ENCODE results near the gene COX10. TPM values are rescaled to one million over a fixed set of nuclear protein-coding genes. Genes with fewer than 3 reads are reported as not detected.
"Not testable (repeated sequence)": the region's sequence is repeated elsewhere in the genome, so short reads cannot be mapped to it uniquely, and the experiment has no call there.

COX10 gene
- total RNA-seq, 1 donor from 2014 or later: 19.0 TPM

DNA sequence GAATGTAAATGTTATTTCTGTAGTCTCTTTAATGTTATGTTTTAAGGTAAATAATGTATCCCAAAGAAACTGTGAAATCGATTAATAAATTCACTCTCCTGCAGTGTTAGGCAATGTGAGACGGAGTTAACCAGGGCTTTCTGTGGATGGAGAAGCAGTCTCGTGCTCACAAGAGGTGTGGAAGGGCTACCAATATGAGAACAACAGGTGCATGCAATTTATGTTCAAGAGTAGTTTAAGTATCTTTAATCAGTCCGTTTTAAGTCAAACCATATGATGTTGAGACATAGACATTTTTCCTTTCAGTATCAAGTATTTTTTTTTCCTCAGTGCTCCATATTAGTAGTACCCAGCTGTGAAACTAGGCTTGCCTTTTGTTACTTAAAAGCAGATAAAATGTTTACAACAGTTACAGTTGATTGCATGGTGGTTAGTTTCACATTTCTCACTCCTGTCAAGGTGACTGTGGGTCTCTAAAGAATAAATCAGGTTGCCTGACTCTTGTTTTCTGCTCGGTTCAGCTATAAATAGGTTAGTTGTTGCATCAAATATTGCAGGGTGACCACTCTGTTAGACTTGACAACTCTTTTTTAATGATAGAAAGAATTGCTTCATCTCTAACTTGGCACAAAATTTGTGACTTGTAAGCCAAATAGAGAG is 54.4 kb downstream of the COX10 start:
- no peak for ATAC-seq

DNA sequence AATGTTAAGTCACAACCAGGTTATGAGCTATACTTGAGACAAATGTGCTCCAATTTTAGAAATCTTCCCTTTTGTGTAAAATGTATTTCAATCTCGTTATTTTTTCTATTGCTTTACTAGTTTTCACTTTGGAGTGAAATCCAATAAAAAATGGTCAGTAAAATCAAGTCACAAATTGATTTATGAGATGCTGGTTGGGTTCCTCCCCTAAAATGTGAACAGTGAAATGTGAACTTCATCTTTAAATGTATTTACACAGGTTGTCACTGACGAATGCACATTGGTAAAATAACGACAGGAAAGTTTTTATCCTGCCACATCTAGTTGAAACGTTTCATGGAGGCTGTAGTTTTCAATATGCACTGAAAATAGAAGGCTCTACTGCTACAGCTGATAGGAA is 55.5 kb downstream of the COX10 start:
- no peak for ATAC-seq

GRCh38 chr17:14125518-14126137 is 56.3 kb downstream of the COX10 start:
- ATAC-seq: no peak

DNA sequence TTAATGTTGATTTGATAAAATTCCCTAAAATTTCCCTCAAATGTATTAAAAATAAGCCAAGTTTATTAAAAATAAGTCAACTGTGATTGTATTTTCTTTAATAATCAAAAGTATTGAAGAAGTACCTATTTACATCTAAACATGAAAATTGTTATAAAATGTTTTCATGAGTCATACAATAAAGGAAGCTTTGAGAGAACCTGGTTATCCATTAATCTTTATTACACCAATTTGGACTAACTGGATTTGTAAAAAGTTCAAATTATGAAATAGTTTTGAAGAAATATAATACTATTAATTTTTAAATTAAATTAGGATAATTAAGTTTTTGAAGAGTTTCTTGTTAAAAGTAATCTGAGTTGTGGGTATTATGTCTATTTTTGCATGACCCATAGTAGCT is 63.8 kb downstream of the COX10 start:
- ATAC-seq: no peak

DNA sequence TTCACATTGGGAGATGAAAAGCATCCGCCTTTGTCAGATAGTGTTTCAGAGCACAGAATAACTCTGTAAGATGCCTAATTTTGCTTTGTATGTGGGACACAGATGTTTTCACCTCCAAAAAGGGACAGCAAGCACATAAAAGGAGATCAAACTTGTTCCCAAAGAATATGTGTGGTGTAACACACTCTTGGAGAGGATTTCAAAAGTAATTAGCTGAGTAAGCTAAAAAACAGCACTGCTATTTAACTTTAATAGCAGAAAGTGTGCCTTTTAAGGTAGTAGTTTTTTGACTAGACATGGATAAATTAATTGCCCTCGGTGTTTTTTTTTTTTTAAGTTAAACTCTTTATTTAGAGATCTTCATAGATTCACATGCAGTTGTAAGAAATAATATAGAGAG is 65.2 kb downstream of the COX10 start:
- no peak for ATAC-seq

- ATAC-seq: no peak
Measured at GRCh38 chr17:14135906-14136590, 66.7 kb downstream of the COX10 start.

DNA sequence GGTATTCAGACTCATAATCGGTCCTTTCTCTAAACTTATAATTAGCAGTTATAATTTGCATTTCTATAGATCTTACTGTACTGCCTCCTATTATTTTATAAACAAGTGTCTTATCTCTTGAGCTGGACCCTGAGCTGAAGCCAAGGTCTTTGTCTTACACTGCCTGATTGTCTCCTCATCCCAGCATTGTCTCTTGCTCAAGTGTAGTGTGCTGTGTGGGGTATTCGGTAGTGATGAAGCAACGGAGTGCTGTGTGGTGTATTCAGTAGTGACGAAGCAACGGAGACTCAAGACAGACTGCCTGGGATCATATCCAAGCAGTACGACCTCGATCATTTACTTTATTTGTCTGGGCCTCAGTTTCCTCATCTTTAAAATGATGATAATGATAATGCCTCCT is 69.3 kb downstream of the COX10 start:
- no peak for ATAC-seq

- no peak for ATAC-seq
Measured at GRCh38 chr17:14143688-14144087, 74.4 kb downstream of the COX10 start.

- ATAC-seq: no peak
Measured at GRCh38 chr17:14144508-14144907, 75.2 kb downstream of the COX10 start.

DNA sequence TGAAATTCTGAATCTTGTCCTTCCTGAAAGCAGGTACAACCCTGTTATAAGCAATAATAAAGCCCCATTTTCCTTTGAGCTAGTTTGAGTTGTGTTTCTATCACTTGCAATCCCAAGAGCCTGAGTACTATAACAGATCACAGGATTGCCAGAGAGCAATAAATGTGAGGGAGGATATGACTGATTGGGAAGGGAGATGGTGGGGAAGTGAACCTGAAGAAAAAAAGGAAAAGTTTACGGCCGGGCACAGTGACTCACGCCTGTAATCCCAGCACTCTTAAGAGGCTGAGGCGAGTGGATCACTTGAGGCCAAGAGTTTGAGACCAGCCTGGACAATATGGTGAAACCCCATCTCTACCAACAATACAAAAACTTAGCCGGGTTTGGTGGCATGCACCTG is 80.4 kb downstream of the COX10 start:
- ATAC-seq: no peak

- no peak for ATAC-seq
Measured at GRCh38 chr17:14150619-14151018, 81.3 kb downstream of the COX10 start.

GRCh38 chr17:14152721-14153120 is 83.4 kb downstream of the COX10 start:
- no peak for ATAC-seq

DNA sequence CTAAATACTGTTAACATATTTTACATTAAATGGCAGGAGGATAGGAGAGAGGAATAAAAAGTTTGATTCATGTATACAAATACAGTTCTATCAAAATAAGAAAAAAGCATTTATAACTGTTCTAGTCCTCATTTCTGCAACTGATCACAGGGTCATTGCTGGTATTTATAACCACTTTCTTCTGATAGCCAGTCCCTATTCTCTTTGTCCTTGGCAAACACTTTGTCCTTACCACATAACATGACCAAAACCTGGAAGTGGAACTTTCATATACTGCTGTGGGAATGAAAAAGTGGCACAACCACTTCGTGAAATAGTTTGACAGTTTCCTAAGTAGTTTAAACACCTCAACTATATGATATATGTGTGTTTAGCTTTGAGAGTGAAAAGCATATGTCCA is 84.1 kb downstream of the COX10 start:
- no peak for ATAC-seq

GRCh38 chr17:14156689-14157088 is 87.4 kb downstream of the COX10 start:
- no peak for ATAC-seq

DNA sequence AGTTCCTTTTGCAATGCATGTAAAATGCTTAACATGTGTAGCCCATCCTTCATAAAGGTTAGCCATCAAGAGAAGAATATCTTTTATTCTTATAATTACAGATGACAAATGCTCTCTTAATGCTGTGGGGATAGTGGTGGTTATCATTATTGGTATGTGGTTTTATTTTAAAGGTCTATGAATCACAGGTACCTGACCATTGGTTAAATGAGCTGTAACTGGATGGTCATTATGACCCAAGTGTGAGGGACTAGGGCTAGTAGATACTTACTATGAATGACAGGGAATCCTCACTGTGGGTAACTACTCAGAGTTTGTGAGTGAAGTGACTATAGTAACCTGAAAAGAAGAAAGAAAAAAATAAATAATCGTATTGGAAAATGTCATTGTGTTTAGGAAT is 88.5 kb downstream of the COX10 start:
- no peak for ATAC-seq

DNA sequence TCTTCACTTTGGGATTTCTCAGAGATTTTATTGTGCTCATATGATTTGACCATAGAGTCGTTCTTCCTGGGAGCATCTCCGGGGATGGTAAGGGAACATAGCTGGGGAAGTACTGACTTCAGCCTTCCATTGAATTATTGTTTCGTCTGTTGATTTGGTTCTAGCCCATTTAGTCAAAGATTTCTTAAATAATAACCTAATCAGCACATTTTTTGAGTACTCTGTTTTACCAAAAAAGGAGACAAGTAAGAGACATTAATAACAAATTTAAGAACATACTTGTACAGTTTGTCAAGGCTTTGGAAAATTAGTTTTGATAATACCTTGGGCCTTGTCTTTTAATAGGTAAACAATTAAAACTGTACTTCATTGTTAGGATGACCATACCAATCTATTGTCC is 89.4 kb downstream of the COX10 start:
- ATAC-seq: no peak

DNA sequence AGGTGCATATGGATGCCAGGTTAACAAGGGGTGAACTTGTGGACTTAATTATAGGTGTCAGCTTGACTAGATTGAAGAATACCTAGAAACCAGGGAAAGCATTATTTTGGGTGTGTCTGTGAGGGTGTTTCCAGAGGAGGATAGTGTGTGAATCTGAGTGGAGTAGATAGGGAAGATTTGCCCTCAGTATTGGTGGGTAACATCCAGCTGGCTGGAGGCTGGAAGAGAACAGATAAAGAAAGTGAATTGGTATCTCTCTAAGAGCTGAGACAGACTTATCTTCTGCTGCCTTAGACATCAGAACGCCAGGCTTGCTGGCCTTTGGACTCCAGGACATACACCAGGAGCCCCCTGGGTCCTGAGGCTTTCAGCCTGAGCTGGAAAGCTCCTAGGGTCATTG is 92.1 kb downstream of the COX10 start:
- no peak for ATAC-seq

DNA sequence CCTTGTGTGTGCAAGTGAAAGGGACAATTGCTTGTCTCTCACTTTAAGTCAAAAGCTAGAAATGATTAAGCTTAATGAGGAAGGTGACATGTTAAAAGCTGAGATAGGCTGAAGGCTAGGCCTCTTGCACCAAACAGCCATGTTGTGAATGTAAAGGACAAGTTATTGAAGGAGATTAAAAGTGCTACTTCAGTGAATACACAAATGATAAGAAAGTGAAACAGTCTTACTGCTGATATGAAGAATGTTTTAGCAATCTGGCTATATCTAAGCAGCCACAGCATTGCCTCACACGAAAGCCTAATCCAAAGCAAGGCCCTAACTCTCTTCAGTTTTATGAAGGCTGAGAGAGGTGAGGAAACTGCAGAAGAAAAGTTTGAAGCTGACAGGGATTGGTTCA is 96.3 kb downstream of the COX10 start:
- no peak for ATAC-seq

- ATAC-seq: not testable (repeated sequence)
Measured at GRCh38 chr17:14167831-14168230, 98.5 kb downstream of the COX10 start.

DNA sequence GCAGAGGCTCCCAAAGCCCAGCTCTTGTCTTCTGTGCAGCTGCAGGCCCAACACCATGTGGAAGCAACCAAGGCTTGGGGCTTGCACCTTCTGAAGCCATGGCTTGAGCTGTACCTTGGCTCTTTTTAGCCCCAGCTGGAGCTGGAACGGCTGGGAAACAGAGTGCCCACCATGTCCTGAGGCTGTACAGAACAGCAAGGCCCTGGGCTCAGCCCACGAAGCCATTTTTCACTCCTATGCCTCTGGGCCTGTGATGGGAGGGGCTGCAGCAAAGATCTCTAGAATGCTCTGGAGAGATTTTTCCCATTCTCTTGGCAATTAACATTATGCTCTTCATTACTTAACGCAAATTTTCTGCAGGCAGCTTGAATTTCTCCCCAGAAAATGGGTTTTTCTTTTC is 99.3 kb downstream of the COX10 start:
- no peak for ATAC-seq

DNA sequence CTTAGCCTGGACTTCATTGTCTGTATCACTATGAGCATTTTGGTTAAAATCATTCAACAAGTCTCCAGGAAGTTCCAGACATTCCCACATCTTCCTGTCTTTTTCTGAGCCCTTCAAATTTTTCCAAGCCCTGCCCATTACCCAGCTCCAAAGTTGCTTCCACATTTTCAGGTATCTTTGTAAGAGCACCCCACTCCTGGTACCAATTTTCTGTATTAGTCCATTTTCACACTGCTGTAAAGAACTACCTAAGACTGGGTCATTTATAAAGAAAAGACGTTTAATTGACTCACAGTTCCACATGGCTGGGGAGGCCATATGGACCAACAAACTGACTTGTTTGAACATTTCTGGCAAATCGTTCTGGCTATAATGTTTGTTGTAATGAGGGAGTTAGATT is 100.0 kb downstream of the COX10 start:
- no peak for ATAC-seq

- no peak for ATAC-seq
Measured at GRCh38 chr17:14169901-14170300, 100.6 kb downstream of the COX10 start.

DNA sequence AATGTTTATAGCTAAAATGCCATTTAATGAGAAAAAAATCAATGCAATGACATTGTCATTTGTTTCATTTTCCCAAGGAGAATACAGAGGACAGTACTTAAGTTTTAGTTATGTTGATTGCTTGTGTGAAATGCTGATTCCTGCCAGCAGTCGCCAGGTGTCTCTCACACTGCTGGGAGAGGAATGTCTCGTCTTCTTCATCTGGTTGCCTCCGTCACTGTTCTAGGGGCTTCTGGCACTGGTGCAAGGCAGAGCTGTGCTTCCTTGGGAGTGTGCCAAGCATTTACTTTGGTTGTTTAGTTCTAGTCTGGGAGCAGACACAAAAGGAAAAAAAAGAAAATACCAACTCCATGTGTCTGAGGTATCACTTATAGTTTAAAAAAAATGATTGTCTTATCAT is 107.7 kb downstream of the COX10 start:
- not testable (repeated sequence) for ATAC-seq

- peak; percentile 18 for ATAC-seq
Measured at GRCh38 chr17:14177801-14178200, 108.5 kb downstream of the COX10 start.

Measured in esophagus mucosa (tissue), 1 donor.